Natural killer cell (primary cell): Measurements from ENCODE around the gene RSBN1L. TPM values are rescaled to one million over a fixed set of nuclear protein-coding genes. Genes with fewer than 3 reads are reported as not detected.

Experiments
- ATAC-seq, 3 donors: fragments of 150-1000 bp in 2 of 3; fragments of 200-7000 bp in 1 of 3; cut with Tn5 transposase; 1 replicate in 1 of 3; 2 replicates in 2 of 3; pipeline ENCODE4 v1.10.0; 2021; ENCODE audit warnings: mild to moderate bottlenecking in 2 of 3, moderate library complexity in 2 of 3
- DNase-seq, 2 donors: peaks; one replicate each; pipeline versions ENCODE4 v3.0.0 to v3.0.0-alpha.2; 2013 to 2021; ENCODE audit warnings: mixed read lengths in 1 of 2
- H3K27ac ChIP-seq: one replicate; pipeline ENCODE4 v1.5.1; 2013; ENCODE audit warnings: mild to moderate bottlenecking, low read length
- H3K27me3 ChIP-seq: one replicate; pipeline ENCODE4 v1.6.1; 2013; ENCODE audit warnings: low read length; ENCODE audit not compliant: control insufficient read depth, insufficient read depth
- H3K36me3 ChIP-seq: one replicate; pipeline ENCODE4 v1.6.1; 2013; ENCODE audit warnings: low read length; ENCODE audit not compliant: control insufficient read depth, insufficient read depth
- H3K4me1 ChIP-seq: one replicate; pipeline ENCODE4 v1.6.1; 2013; ENCODE audit warnings: low read length; ENCODE audit not compliant: control insufficient read depth, insufficient read depth
- H3K4me3 ChIP-seq: one replicate; pipeline ENCODE4 v1.5.1; 2013; ENCODE audit warnings: low read length
- H3K9me3 ChIP-seq: one replicate; pipeline ENCODE4 v1.6.1; 2013; ENCODE audit warnings: low read length; ENCODE audit not compliant: control insufficient read depth, insufficient read depth
- H3K27ac Mint-ChIP-seq, 2 donors: one replicate each; pipeline ENCODE4 v1.8.0; 2022; ENCODE audit warnings: mild to moderate bottlenecking in 2 of 2, mixed read lengths in 2 of 2, moderate library complexity in 1 of 2
- H3K27me3 Mint-ChIP-seq, 2 donors: one replicate each; pipeline ENCODE4 v1.8.0; 2022; ENCODE audit warnings: low read depth in 2 of 2, mixed read lengths in 2 of 2
- H3K36me3 Mint-ChIP-seq: one replicate; pipeline ENCODE4 v1.8.0; 2022; ENCODE audit warnings: mixed read lengths
- H3K4me1 Mint-ChIP-seq, 2 donors: one replicate each; pipeline ENCODE4 v1.8.0; 2022; ENCODE audit warnings: mixed read lengths in 2 of 2
- H3K4me3 Mint-ChIP-seq: one replicate; pipeline ENCODE4 v1.8.0; 2022; ENCODE audit warnings: mild to moderate bottlenecking, moderate library complexity, mixed read lengths
- H3K9me3 Mint-ChIP-seq, 2 donors: one replicate each; pipeline ENCODE4 v1.8.0; 2022; ENCODE audit warnings: mixed read lengths in 2 of 2
- WGBS: methylation state at CpG from one replicate; pipeline ENCODE4 v1.1.7; 2013; ENCODE audit warnings: missing lambda C conversion rate; ENCODE audit not compliant: insufficient coverage; 5-methylcytosine and 5-hydroxymethylcytosine counted together
- intact Hi-C: fragments of 100-400 bp; cut with micrococcal nuclease; formaldehyde crosslinking; loops from one replicate; pipeline ENCODE4 v1.14.2; 2022
- total RNA-seq, 4 donors: library from RNA; stranded (reverse); fragments of 120-200 nt in 1 of 4; gene quantifications; one replicate each; pipeline versions ENCODE4 v1.2.3 to v1.2.4, GENCODE V29; 2013 to 2022
- TF ChIP-seq, protein P1 (sequence below): fragments of 200-600 bp; IDR thresholded peaks from one replicate; pipeline ENCODE4 v1.8.0; 2022; ENCODE audit warnings: antibody characterized with exemption

Gene RSBN1L
- total RNA-seq, 3 donors from 2014 or later (not counting 1 experiment from before 2014, with no cell fraction given) = 23.9 to 34.4 (median 33.4) TPM

DNA sequence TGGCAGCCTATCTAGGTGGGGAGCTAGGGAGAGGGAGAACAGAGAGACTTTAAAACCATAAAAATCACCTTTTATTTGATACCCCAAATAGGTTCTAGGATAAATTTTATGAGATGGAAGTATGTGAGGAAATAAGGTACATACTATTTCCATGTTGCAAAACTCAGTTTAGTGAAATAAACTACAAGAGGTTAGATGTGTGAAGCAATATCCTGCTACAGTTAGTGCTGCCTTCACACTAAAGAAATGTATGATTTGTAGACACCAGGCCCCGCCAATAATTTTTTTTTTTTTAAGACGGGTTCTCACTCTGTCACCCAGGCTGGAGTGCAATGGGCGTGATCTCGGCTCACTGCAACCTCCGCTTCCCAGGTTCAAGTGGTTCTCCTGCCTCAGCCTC is 34.4 kb upstream of the RSBN1L start:
- Histone ChIP-seq H3K4me1 (no peaks in the 10 kb centered on the region), H3K9me3 (no peaks in the 10 kb centered on the region), H3K27me3 (no peaks in the 10 kb centered on the region), H3K36me3 (peaks cover 13% of the 10 kb centered on the region), H3K27ac (no peak overlapping the region), H3K4me3 (no peak overlapping the region)
- Mint-ChIP-seq H3K36me3 (no peaks in the 10 kb centered on the region), H3K27ac (no peak overlapping the region), H3K4me1 (peaks cover 0 to 6% of the 10 kb centered on the region in 2 donors), H3K27me3 (no peaks in the 10 kb centered on the region), H3K9me3 (no peaks in the 10 kb centered on the region), H3K4me3 (no peak overlapping the region)
- intact Hi-C loops = no loop called here
- DNase-seq = no peak
- no peak for ATAC-seq
- 91% methylated on average over 5 of the region's 5 CpGs for WGBS
- TF ChIP-seq, protein P1, sequence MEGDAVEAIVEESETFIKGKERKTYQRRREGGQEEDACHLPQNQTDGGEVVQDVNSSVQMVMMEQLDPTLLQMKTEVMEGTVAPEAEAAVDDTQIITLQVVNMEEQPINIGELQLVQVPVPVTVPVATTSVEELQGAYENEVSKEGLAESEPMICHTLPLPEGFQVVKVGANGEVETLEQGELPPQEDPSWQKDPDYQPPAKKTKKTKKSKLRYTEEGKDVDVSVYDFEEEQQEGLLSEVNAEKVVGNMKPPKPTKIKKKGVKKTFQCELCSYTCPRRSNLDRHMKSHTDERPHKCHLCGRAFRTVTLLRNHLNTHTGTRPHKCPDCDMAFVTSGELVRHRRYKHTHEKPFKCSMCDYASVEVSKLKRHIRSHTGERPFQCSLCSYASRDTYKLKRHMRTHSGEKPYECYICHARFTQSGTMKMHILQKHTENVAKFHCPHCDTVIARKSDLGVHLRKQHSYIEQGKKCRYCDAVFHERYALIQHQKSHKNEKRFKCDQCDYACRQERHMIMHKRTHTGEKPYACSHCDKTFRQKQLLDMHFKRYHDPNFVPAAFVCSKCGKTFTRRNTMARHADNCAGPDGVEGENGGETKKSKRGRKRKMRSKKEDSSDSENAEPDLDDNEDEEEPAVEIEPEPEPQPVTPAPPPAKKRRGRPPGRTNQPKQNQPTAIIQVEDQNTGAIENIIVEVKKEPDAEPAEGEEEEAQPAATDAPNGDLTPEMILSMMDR = no peak

DNA sequence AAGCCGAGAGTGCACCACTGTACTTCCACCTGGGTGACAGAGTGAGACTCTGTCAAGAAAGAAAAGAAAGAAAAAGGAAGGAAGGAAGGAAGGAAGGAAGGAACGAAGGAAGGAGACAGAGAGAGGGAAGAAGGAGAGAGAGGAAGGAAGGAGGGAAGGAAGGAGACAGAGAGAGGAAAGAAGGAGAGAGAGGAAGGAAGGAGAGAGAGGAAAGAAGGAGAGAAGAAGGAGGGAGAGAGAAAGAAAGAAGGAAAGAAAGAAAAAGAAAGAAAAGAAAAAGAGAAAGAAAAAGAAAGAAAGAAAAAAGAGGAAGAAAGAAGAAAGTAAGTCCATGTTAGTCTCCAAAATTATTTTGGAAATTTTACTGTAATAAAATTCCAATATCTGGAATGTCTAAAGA is 33.4 kb upstream of the RSBN1L start:
- Mint-ChIP-seq H3K4me3 (no peak overlapping the region), H3K36me3 (no peaks in the 10 kb centered on the region), H3K27ac (peak overlapping the region; percentile 50 to 77), H3K27me3 (no peaks in the 10 kb centered on the region), H3K9me3 (no peaks in the 10 kb centered on the region), H3K4me1 (peaks cover 0 to 6% of the 10 kb centered on the region in 2 donors)
- Histone ChIP-seq H3K4me1 (no peaks in the 10 kb centered on the region), H3K27ac (no peak overlapping the region), H3K9me3 (no peaks in the 10 kb centered on the region), H3K4me3 (no peak overlapping the region), H3K36me3 (peaks cover 9% of the 10 kb centered on the region), H3K27me3 (no peaks in the 10 kb centered on the region)
- ATAC-seq (no peak), DNase-seq (no peak)
- TF ChIP-seq, protein P1 = no peak
- intact Hi-C loops = no loop called here
- 92% methylated on average over 2 of the region's 2 CpGs for WGBS

DNA sequence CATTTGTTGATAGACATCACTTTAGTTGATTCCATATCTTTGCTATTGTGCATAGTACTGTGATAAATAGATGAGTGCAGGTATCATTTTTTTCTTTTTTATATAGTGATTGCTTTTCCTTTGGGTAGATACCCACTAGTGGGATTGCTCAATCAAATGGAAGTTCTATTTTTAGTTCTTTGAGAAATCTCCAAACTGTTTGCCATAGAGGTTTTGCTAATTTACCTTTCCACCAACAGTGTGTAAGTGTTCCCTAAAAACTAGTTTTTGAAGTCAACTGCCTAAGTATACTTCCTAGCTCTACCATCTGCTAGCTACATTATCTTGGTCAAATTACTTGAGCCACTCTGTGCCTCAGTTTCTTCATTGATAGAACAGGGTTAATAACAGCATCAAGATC is 31.5 kb upstream of the RSBN1L start:
- Histone ChIP-seq H3K4me3 (no peak overlapping the region), H3K36me3 (peaks cover 7% of the 10 kb centered on the region), H3K9me3 (no peaks in the 10 kb centered on the region), H3K4me1 (no peaks in the 10 kb centered on the region), H3K27me3 (no peaks in the 10 kb centered on the region), H3K27ac (no peak overlapping the region)
- Mint-ChIP-seq H3K9me3 (no peaks in the 10 kb centered on the region), H3K36me3 (no peaks in the 10 kb centered on the region), H3K27ac (peak overlapping the region; percentile 27 to 45), H3K27me3 (no peaks in the 10 kb centered on the region), H3K4me3 (no peak overlapping the region), H3K4me1 (peaks cover 0 to 6% of the 10 kb centered on the region in 2 donors)
- DNase-seq (no peak), ATAC-seq (no peak)
- intact Hi-C loops = no loop called here
- TF ChIP-seq, protein P1 = no peak

DNA sequence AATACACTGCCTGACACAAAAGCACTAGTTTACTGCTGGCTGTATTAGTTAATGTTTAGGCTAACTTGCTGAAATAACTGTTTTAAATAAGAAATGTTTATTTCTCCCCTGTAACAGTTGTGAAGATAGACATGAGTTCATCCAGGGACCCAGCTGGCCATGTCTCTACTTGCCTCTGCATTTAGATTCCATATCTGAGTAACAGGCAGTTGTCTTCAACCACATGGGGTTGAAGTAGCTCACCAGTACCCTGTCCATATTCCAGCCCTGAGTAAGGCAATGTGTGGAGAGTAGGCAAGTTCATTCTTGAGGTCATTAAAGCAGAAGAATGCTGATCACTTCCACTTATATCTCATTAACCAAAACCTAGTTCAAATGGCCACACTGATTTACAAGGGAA is 31.1 kb upstream of the RSBN1L start:
- peaks cover 5% of the 10 kb centered on the region for H3K36me3 ChIP-seq
- no peaks in the 10 kb centered on the region for H3K4me1 ChIP-seq
- no peaks in the 10 kb centered on the region for H3K27me3 ChIP-seq
- Mint-ChIP-seq H3K4me3 (no peak overlapping the region), H3K4me1 (peaks cover 0 to 6% of the 10 kb centered on the region in 2 donors), H3K27me3 (no peaks in the 10 kb centered on the region), H3K36me3 (no peaks in the 10 kb centered on the region), H3K27ac (peak overlapping the region; percentile 27 to 45), H3K9me3 (no peaks in the 10 kb centered on the region)
- no peaks in the 10 kb centered on the region for H3K9me3 ChIP-seq
- no peak for ATAC-seq
- no peak overlapping the region for H3K4me3 ChIP-seq
- H3K27ac ChIP-seq = no peak overlapping the region
- intact Hi-C loops = no loop called here
- TF ChIP-seq, protein P1 = no peak
- no peak for DNase-seq
